Stromal cell of bone marrow (primary cell): Measurements from ENCODE around the gene HOXA1.
A peak's percentile ranks its signal among the peaks of the same experiment; 100 is the strongest.

Source experiments
- DNase-seq: peaks from one replicate; pipeline ENCODE4 v3.0.0-alpha.2; 2012; ENCODE audit warnings: low read depth

Gene HOXA1

GRCh38 chr7:27091941-27092818 is 3.6 kb downstream of the HOXA1 start:
- no peak for DNase-seq

- no peak for DNase-seq
Observed at GRCh38 chr7:27091105-27091504, 4.7 kb downstream of the HOXA1 start.

GRCh38 chr7:27088002-27088922 is 7.5 kb downstream of the HOXA1 start:
- no peak for DNase-seq

GRCh38 chr7:27083646-27084045 is 12.2 kb downstream of the HOXA1 start:
- no peak for DNase-seq

GRCh38 chr7:27082171-27082570 is 13.6 kb downstream of the HOXA1 start:
- no peak for DNase-seq

- DNase-seq = no peak
Observed at GRCh38 chr7:27080844-27081436, 14.9 kb downstream of the HOXA1 start.

- no peak for DNase-seq
Observed at GRCh38 chr7:27079234-27079975, 16.4 kb downstream of the HOXA1 start.

GRCh38 chr7:27078616-27079233 is 17.1 kb downstream of the HOXA1 start:
- no peak for DNase-seq

- no peak for DNase-seq
Observed at GRCh38 chr7:27073076-27073475, 22.7 kb downstream of the HOXA1 start.

- no peak for DNase-seq
Observed at GRCh38 chr7:27071622-27072390, 24.0 kb downstream of the HOXA1 start.

- DNase-seq = no peak
Observed at GRCh38 chr7:27068259-27068658, 27.5 kb downstream of the HOXA1 start.

- peak; percentile 25 for DNase-seq
Observed at GRCh38 chr7:27066148-27066547, 29.7 kb downstream of the HOXA1 start.

GRCh38 chr7:27065709-27066108 is 30.1 kb downstream of the HOXA1 start:
- no peak for DNase-seq

GRCh38 chr7:27064661-27065060 is 31.1 kb downstream of the HOXA1 start:
- DNase-seq = peak; percentile 9

GRCh38 chr7:27064159-27064558 is 31.6 kb downstream of the HOXA1 start:
- peak; percentile 32 for DNase-seq

- no peak for DNase-seq
Observed at GRCh38 chr7:27062946-27063345, 32.9 kb downstream of the HOXA1 start.

- no peak for DNase-seq
Observed at GRCh38 chr7:27053153-27053552, 42.6 kb downstream of the HOXA1 start.

GRCh38 chr7:27051451-27051850 is 44.3 kb downstream of the HOXA1 start:
- DNase-seq = peak; percentile 72

- DNase-seq = no peak
Observed at GRCh38 chr7:27048438-27048837, 47.4 kb downstream of the HOXA1 start.

- DNase-seq = peak; percentile 32
Observed at GRCh38 chr7:27046854-27047549, 48.8 kb downstream of the HOXA1 start.
